ENCODE measurements around the gene PTX4.

DNA sequence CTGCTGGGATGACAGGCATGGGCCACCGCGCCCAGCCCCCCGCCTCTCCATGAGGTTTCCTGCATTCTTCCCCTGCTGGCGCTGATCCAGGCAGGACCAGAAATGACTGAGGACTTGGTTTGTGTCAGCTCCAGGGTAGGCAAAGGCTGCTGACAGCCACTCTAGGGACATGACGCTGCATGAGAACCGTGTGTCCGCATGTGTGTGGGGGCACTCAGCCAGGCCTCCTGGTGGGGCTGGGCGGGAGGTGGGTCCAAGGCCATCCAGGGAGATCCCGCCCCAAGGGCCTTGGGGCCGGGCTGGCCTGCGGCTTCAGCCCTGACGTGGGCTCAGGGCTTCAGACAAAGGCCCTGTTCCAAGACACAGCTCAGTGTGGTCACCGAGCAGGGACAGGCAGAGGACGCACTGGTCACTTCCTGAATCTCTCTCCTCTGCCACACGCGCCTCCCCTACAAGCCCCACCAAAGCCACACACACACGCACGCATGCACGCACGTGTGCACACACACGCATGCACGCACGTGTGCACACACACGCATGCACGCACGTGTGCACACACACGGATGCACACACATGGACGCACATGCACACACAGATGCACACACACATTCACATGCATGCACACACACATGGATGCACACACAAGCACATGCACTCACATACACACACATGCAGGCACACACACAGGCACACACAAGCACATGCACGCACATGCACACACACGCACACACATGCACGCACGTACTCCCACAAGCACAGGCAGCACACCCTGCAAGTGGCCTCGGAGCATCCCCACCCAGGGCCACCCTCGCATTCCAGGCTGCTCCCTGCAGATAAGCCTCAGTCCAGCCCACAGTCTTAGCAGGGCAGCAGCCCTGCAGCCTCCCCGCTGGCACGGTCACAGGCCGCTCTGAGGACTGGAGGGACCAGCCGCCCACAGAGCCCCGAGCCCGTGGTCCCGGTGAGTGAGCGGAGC, 39.4 kb upstream of the PTX4 start:
- TF ChIP-seq EZH2 (optimal IDR thresholded peaks at IDR 0.05; ENCODE audit: low read depth, low read length) (no peak), CTCF (IDR thresholded peaks at IDR 0.05; ENCODE audit: low read length) (no peak), EZH2phosphoT487 (IDR thresholded peaks at IDR 0.05; ENCODE audit: low read length) (no peak)

Measured in MM.1S (cell line).